Hepatocyte (in vitro differentiated cells): Measurements from ENCODE around the gene MARCHF3.

Source experiments
- EZH2 ChIP-seq: fragments of 200-600 bp; sonication (generic); IDR thresholded peaks from 2 replicates; pipeline ENCODE4 v1.6.1; 2016; ENCODE audit warnings: antibody characterized with exemption, mild to moderate bottlenecking, borderline replicate concordance
- EZH2phosphoT487 ChIP-seq: fragments of 200-600 bp; sonication (generic); IDR thresholded peaks from one replicate; pipeline ENCODE4 v1.6.1; 2018; ENCODE audit warnings: antibody characterized with exemption, mild to moderate bottlenecking, low read depth, moderate library complexity; ENCODE audit not compliant: unreplicated experiment, severe bottlenecking
- TF ChIP-seq, protein P1 (sequence below): fragments of 200-600 bp; sonication (generic); IDR thresholded peaks from 2 replicates; pipeline ENCODE4 v1.5.1; 2016; ENCODE audit warnings: antibody characterized with exemption, mild to moderate bottlenecking; ENCODE audit not compliant: poor library complexity

DNA sequence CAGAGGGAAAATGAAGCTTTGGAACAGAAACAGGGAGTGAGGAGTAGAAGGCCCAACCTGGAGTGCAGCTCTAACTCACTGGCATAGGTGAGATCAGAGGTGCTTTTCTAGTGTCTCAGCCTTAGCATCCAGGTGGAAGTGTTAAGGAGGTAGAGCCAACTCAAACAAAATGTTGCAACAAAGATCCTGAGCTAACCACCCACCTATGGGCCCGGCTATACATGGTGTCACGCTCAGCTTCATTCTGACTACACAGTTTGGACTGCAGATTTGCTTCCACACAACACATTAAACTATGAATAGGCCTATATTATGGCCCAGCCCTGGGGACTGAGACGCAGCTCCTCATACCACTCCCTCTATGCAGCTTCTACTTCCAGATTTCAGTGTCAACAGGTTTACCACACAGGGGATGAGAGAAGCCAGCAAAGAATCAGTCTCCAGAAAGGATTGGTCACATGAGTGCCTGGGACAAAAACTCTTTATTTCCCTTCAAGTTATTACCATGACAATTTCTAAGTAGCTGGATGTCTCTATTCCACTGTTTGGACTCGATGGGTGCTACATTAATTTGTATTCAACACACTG, 34.0 kb upstream of the MARCHF3 start:
- TF ChIP-seq, protein P1, sequence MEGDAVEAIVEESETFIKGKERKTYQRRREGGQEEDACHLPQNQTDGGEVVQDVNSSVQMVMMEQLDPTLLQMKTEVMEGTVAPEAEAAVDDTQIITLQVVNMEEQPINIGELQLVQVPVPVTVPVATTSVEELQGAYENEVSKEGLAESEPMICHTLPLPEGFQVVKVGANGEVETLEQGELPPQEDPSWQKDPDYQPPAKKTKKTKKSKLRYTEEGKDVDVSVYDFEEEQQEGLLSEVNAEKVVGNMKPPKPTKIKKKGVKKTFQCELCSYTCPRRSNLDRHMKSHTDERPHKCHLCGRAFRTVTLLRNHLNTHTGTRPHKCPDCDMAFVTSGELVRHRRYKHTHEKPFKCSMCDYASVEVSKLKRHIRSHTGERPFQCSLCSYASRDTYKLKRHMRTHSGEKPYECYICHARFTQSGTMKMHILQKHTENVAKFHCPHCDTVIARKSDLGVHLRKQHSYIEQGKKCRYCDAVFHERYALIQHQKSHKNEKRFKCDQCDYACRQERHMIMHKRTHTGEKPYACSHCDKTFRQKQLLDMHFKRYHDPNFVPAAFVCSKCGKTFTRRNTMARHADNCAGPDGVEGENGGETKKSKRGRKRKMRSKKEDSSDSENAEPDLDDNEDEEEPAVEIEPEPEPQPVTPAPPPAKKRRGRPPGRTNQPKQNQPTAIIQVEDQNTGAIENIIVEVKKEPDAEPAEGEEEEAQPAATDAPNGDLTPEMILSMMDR, result no peak
- TF ChIP-seq EZH2 (no peak), EZH2phosphoT487 (no peak)
